ENCODE results near the gene EIF5A. TPM values are rescaled to one million over a fixed set of nuclear protein-coding genes. Genes with fewer than 3 reads are reported as not detected.
"Not testable (repeated sequence)": the region's sequence is repeated elsewhere in the genome, so short reads cannot be mapped to it uniquely, and the experiment has no call there.

The EIF5A gene
- total RNA-seq, 1 experiment from 2014 or later, result 1,139 TPM

DNA sequence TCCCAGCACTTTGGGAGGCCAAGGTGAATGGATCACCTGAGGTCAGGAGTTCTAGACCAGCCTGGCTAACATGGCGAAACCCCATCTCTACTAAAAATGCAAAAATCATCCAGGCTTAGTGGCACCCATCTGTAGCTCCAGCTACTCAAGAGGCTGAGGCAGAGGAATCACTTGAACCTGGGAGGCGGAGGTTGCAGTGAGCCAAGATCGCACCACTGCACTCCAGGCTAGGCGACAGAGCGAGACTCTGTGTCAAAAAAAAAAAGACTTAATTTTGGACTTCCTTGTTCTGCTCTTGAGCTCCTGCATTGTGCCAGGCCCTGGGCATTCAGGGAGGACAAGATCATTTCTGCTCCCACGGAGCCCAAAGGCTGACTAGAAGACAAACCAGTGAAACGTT, 30.2 kb downstream of the EIF5A start:
- intact Hi-C loops (cut with micrococcal nuclease); H2AFZ ChIP-seq (ENCODE audit: low read depth, low read length, poor library complexity, severe bottlenecking); BruUV-seq (replicated peaks); POLR2A ChIA-PET; H3K36me3 ChIP-seq (ENCODE audit: control insufficient read depth in 1 of 2, insufficient read depth in 2 of 2, low read length in 2 of 2); H4K20me1 ChIP-seq (ENCODE audit: insufficient read depth); H3K9ac ChIP-seq (ENCODE audit: low read length); H3K27ac ChIP-seq (ENCODE audit: low read depth, low read length); H3K4me3 ChIP-seq (replicated peaks in 1 of 2; ENCODE audit: low read depth in 1 of 2, low read length in 2 of 2); ATAC-seq; H3K9me2 ChIP-seq (ENCODE audit: insufficient read depth); H3K9me3 ChIP-seq (ENCODE audit: control insufficient read depth in 1 of 2, insufficient read depth in 1 of 2, low read depth in 1 of 2, low read length in 2 of 2); CTCF ChIA-PET; H3K79me2 ChIP-seq (ENCODE audit: insufficient read depth, low read length); H3K4me2 ChIP-seq (ENCODE audit: low read length); H3K27me3 ChIP-seq (ENCODE audit: insufficient read depth, low read length); H3K4me1 ChIP-seq (ENCODE audit: control insufficient read depth in 1 of 2, insufficient read depth in 2 of 2, low read length in 2 of 2); RAD21 ChIA-PET (ENCODE audit: low non-redundant PET in 1 of 2, low total read pairs in 2 of 2, uncharacterized antibody in 2 of 2, unreplicated experiment in 2 of 2); DNase-seq (ENCODE audit: low read depth, low spot score): not testable (repeated sequence)

GRCh38 chr17:7340179-7340578, 32.8 kb downstream of the EIF5A start:
- H3K36me3 ChIP-seq (ENCODE audit: control insufficient read depth in 1 of 2, insufficient read depth in 2 of 2, low read length in 2 of 2), result no peaks in the 10 kb centered on the region
- ATAC-seq, result no peak
- no peak overlapping the region for H3K27ac ChIP-seq (ENCODE audit: low read depth, low read length)
- no peaks in the 10 kb centered on the region for H3K79me2 ChIP-seq (ENCODE audit: insufficient read depth, low read length)
- ChIA-PET POLR2A (no interaction called here), CTCF (no interaction called here), RAD21 (ENCODE audit: low non-redundant PET in 1 of 2, low total read pairs in 2 of 2, uncharacterized antibody in 2 of 2, unreplicated experiment in 2 of 2) (no interaction called here)
- no TSS peak for BruUV-seq (replicated peaks)
- no peaks in the 10 kb centered on the region for H3K27me3 ChIP-seq (ENCODE audit: insufficient read depth, low read length)
- no peaks in the 10 kb centered on the region for H4K20me1 ChIP-seq (ENCODE audit: insufficient read depth)
- H3K9me3 ChIP-seq (ENCODE audit: control insufficient read depth in 1 of 2, insufficient read depth in 1 of 2, low read depth in 1 of 2, low read length in 2 of 2), result no peaks in the 10 kb centered on the region
- H3K4me1 ChIP-seq (ENCODE audit: control insufficient read depth in 1 of 2, insufficient read depth in 2 of 2, low read length in 2 of 2), result peaks cover 0 to 5% of the 10 kb centered on the region in 2 experiments; a peak in 2 of 4 replicates
- no peak for TF ChIP-seq YY1 (IDR thresholded peaks at IDR 0.05; ENCODE audit: extremely low read depth, insufficient replicate concordance, low read depth, low read length)
- TF ChIP-seq, protein P1, sequence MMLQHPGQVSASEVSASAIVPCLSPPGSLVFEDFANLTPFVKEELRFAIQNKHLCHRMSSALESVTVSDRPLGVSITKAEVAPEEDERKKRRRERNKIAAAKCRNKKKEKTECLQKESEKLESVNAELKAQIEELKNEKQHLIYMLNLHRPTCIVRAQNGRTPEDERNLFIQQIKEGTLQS (IDR thresholded peaks at IDR 0.05), result no peak
- no peak for TF ChIP-seq ELF1 (IDR thresholded peaks at IDR 0.05; ENCODE audit: borderline replicate concordance, low read depth)
- TF ChIP-seq EZH2phosphoT487 (IDR thresholded peaks at IDR 0.05; ENCODE audit: borderline replicate concordance), result no peak
- no peak for DNase-seq (ENCODE audit: low read depth, low spot score)
- no peak overlapping the region for H3K4me2 ChIP-seq (ENCODE audit: low read length)
- H2AFZ ChIP-seq (ENCODE audit: low read depth, low read length, poor library complexity, severe bottlenecking), result no peak overlapping the region
- H3K9ac ChIP-seq (ENCODE audit: low read length), result no peak overlapping the region
- no peak overlapping the region for H3K4me3 ChIP-seq (replicated peaks in 1 of 2; ENCODE audit: low read depth in 1 of 2, low read length in 2 of 2)
- H3K9me2 ChIP-seq (ENCODE audit: insufficient read depth), result no peaks in the 10 kb centered on the region
- intact Hi-C loops (cut with micrococcal nuclease), result no loop called here

All from HCT116 (cell line).